HL-60/S4 treated with phorbol 12-myristate 13-acetate at 8.2 ng/mL for 4 days and 3 days (cell line): ENCODE data around the gene CHD8.

ENCODE experiments used
- in situ Hi-C: fragments of 300-500 bp; cut with MboI; formaldehyde crosslinking; loops from 2 replicates; pipeline ENCODE4 v1.15.0; 2022; ENCODE audit warnings: low sequenced_read_pairs

The CHD8 gene

DNA sequence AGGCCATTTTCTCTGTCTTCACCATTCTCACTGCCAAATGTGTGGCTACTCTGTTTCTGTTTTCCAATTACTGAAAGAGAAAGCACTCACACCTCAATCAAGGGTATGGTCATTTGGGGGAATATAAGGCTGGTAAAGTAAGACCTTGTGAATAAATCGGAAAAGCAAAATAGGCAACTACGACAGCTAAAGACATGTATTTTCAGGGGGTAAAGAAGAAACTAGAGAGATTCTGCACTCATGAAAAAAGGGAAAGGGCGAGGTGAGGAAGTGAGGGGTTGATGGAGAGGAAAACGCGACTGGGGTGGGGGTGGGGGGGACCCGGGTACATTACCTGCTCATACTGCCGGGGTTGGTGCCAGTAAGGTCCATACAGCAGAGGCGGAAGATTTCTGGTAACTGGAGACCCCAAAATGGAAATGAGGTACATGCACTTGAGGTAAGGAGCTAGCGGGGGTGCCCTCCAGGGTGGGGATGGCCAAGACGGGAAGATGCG is 19.3 kb downstream of the CHD8 start:
- in situ Hi-C loops, result no loop called here

- in situ Hi-C loops, result no loop called here
Observed at GRCh38 chr14:21431126-21431525, 24.8 kb downstream of the CHD8 start.

DNA sequence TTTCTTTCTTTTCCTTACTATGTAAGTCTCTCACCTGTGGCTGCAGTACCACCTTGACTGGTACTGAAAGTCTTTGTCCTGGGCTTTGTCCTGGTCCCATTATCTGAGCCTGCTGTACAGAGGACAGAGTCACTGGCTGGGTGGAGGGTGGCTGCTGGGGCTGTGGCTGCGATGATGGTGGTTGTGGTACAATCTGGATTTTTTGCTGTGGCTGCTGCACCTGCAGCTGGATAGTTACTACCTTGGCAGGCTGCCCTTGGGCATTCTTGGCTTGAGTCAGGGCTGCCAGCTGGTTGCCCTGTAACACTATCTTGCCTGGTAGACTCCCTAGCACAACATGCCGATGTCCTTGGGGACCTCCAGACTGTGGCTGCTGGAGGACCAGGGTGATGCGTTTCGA is 27.0 kb downstream of the CHD8 start:
- in situ Hi-C loops, result no loop called here

GRCh38 chr14:21426692-21427091 is 29.2 kb downstream of the CHD8 start:
- in situ Hi-C loops, result no loop called here

- in situ Hi-C loops, result loop anchor here (25.0 kb wide), 1 partner anchor 1032 kb away; no protein-coding TSS in a partner anchor
Observed at GRCh38 chr14:21419528-21419927, 36.4 kb downstream of the CHD8 start.

DNA sequence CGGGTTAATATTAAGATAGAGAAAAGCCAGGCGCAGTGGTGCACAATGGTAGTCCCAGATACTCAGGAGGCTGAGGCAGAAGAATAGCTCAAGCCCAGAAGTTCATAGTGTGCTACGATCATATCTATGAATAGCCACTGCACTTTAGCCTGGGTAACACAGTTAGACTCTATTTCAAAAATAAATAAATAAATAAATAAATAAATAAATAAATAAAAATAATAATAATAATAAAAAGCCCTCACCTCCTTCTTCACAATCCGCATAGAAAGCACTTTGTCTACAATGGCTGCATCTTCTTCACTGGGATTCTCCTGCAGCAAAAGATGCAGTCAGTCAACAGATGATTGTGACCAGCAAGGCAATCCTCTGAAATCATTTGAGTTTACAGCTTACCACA is 40.6 kb downstream of the CHD8 start:
- in situ Hi-C loops, result loop anchor here (25.0 kb wide), 1 partner anchor 1028 kb away; no protein-coding TSS in a partner anchor

DNA sequence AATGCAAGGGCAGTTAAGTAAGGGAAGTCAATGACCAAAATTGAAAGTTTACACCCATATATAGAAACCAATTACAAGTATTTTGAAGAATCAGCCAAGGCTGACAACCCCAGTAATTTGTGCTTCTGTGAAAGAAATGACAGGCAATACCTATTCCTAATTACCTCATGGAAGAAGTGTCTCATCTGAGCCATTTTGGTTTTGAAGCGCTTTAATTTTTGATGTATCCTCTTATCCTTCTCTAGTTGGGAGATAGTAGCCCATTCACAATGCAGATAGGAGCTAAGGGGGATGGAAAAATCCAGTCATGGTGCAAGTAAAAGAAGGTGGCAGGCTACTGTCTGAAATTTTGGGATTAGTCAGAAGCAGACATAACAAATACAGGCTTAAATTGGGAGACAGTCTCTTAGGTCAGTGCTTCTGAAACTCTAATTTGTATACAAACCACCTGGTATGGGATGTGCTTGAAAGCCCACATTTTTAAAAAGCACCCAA is 41.7 kb downstream of the CHD8 start:
- in situ Hi-C loops, result loop anchor here (25.0 kb wide), 1 partner anchor 1027 kb away; no protein-coding TSS in a partner anchor

DNA sequence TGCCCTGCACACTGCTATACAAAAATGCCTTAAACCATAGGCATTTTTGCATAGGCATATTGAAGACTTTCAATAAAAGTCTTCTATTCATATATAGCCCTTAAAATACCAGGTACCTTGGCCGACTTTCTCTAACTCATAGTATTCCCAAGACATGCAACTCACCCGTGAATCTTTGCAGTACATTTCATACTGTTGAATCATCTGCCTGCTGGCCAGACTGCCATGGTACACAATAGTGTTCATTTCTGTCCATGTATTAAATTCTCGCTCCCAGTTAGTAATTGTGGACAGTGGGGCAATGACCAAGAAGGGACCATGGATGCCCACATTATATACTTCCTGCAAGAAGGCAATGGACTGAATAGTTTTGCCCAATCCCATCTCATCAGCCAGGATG is 47.8 kb downstream of the CHD8 start:
- in situ Hi-C loops, result loop anchor here (25.0 kb wide), 1 partner anchor 1021 kb away; no protein-coding TSS in a partner anchor

DNA sequence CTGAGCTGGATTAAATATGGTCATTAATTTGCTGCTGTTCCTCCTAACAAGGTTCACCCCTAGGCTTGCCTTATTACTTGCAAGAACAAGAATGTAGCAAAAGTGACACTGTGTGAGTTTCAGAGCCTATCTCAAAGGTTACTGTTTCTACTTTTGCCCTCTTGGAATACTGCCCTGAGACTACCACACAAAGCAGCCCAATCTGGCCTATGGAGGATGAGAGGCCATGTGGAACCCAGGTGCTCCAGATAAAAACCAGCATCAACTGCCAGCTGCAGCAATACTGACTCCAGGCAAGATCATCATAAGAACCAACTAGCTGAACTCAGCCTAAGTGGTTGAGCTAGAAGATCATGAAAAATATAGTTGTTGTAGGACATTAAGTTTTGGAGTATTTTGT is 49.7 kb downstream of the CHD8 start:
- in situ Hi-C loops, result loop anchor here (25.0 kb wide), 1 partner anchor 1019 kb away; no protein-coding TSS in a partner anchor

- in situ Hi-C loops, result loop anchor here (25.0 kb wide), 1 partner anchor 1018 kb away; no protein-coding TSS in a partner anchor
Observed at GRCh38 chr14:21405097-21405496, 50.8 kb downstream of the CHD8 start.

GRCh38 chr14:21399311-21399870 is 56.5 kb downstream of the CHD8 start:
- in situ Hi-C loops, result no loop called here

- in situ Hi-C loops, result no loop called here
Observed at GRCh38 chr14:21398901-21399300, 57.0 kb downstream of the CHD8 start.

GRCh38 chr14:21395450-21395849 is 60.5 kb downstream of the CHD8 start:
- in situ Hi-C loops, result no loop called here

GRCh38 chr14:21385188-21385904 is 70.6 kb downstream of the CHD8 start:
- in situ Hi-C loops, result no loop called here

- in situ Hi-C loops, result no loop called here
Observed at GRCh38 chr14:21384494-21384851, 71.5 kb downstream of the CHD8 start.

- in situ Hi-C loops, result no loop called here
Observed at GRCh38 chr14:21383848-21384493, 72.0 kb downstream of the CHD8 start, which contains the start of gene SUPT16H. Gene SUPT16H (minus strand): TSS chr14:21384019. CDS start chr14:21383927, 92 bp downstream.

DNA sequence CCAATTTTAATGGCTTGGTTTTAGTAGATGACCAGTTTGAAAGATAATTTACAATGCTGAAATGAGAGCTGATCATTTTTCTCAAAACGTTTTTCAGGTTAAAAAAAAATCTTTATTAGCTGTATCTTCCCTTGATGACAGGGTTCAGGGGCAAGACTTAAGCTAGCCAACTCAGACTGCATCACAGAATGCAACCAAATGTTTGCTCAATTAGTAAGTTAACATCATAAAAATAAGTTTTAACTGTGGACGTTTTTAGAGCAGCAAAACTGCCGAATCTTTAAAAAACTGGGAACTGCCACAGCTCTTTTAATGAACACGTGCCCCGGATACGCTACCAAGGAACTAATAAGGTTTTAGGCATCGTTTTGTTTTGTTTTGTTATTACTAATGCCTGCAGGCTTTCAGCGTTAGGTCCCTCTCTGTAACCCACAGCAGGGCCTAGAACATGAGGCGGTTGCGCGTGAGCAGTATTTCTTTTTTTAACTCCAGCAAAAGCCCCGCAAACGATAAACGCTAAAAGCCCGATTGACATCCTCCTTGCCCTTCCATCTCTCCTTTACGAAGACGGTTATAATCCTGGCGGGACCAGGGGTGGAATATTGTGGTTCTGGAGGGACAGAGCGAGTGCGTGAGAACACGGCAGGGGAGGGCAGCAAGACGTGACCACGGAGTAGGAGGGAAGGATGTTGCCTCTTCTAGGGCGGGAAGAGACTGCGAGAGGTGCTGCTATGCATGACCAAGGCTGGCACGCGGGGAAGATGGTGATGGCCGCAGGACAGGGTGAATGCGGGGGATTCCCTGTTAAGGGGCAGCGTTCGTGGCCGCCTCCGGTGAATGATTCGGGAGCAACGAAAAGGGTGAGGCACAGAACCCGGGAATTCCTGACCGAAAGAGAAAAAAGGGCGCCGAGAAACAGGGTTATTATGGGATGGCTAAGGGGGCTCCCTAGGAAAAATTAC is 72.8 kb downstream of the CHD8 start:
- in situ Hi-C loops, result no loop called here

DNA sequence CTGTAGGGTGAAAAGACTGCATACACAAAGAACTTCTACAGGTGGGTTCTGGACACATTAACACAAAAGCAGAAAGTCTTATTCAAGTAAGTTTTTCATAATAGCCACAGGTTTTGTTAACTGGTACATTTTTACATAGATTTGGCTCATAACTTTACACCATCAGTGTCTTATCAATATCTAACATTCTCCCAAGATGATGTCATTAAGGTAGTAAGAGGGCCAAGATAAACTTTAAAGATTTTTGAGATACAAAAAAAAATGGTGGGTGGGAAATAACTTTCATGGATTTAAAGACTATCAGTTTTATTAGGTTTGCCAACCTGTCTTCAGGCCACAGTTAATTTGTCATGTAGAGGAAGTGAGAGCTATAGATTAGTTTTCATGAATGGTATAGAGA is 73.8 kb downstream of the CHD8 start:
- in situ Hi-C loops, result no loop called here

GRCh38 chr14:21379338-21379737 is 76.6 kb downstream of the CHD8 start:
- in situ Hi-C loops, result no loop called here

DNA sequence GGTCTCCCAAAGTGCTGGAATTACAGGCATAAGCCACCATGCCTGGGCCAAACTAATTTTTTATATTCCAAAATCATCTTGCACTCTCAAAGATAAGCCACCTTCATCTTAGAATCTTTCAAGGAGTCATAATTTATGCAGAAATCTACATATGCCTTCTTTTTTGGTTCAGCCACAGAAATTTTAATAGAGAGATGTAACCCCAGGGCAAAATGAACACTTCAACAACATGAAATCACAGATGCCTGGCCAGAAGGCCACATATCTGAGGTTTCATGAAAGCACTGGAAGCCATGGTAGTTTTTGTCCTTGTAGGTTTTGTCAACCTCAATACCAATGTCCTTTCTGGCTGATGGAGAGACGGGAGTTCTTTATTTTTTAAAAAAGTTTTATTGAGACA is 81.9 kb downstream of the CHD8 start:
- in situ Hi-C loops, result no loop called here
